Measurements from ENCODE around the gene NTSR1.
A peak's percentile ranks its signal among the peaks of the same experiment; 100 is the strongest.

DNA sequence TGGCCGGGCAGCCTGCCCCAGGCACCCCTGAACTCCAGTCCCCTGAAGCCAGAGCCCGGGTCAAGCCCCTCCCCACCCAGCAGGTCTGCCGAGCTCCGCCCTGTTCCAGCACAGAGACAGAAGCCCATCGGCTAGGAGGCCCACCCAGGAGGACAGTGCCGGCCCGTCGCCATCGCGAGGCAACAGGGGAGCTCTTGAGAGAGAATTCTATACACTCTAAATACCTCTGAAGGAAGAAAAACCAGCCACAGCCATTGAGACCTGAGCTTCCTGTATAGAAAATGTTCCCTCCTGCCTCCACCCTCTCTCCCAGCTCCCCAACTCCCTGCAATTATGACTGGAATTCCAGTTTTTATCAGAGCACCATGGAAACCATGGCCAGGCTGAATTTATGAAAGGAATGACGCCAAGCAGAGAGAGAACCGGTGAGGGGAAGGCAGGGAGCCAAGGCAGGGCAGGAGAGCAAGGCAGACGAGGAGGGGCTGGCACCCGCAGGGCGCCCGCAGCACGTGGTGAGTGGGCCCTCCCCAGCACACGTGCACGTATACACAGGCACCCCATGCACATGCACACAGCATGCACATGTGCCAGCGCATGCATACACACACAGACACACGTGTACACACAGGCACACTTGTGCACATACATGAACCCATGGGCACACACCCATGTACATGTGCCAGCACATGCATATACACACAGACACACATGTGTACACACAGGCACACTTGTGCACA lies 60.1 kb downstream of the NTSR1 start:
- TF ChIP-seq, protein P1, sequence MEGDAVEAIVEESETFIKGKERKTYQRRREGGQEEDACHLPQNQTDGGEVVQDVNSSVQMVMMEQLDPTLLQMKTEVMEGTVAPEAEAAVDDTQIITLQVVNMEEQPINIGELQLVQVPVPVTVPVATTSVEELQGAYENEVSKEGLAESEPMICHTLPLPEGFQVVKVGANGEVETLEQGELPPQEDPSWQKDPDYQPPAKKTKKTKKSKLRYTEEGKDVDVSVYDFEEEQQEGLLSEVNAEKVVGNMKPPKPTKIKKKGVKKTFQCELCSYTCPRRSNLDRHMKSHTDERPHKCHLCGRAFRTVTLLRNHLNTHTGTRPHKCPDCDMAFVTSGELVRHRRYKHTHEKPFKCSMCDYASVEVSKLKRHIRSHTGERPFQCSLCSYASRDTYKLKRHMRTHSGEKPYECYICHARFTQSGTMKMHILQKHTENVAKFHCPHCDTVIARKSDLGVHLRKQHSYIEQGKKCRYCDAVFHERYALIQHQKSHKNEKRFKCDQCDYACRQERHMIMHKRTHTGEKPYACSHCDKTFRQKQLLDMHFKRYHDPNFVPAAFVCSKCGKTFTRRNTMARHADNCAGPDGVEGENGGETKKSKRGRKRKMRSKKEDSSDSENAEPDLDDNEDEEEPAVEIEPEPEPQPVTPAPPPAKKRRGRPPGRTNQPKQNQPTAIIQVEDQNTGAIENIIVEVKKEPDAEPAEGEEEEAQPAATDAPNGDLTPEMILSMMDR (IDR thresholded peaks at IDR 0.05), result no peak
- peak in 1 of 2 donors; percentile 19 for TF ChIP-seq POLR2A (IDR thresholded peaks at IDR 0.05)
